Mammary epithelial cell (primary cell): ENCODE results near the gene NUP160.

Experiments
- EZH2 ChIP-seq: IDR thresholded peaks from 2 replicates; pipeline ENCODE4 v1.6.1; 2012; ENCODE audit warnings: low read length, inconsistent platforms, borderline replicate concordance
- TF ChIP-seq, protein P1 (sequence below), 2 donors: IDR thresholded peaks in 1 of 2; conservative IDR thresholded peaks in 1 of 2; 2 replicates each; pipeline ENCODE4 v1.5.1; 2011 to 2012; ENCODE audit warnings: inconsistent platforms in 2 of 2, low read length in 2 of 2, mild to moderate bottlenecking in 2 of 2, control low read depth in 1 of 2, low read depth in 1 of 2; ENCODE audit not compliant: insufficient read depth in 1 of 2; ENCODE audit errors: extremely low read depth in 1 of 2

- TF ChIP-seq, protein P1, sequence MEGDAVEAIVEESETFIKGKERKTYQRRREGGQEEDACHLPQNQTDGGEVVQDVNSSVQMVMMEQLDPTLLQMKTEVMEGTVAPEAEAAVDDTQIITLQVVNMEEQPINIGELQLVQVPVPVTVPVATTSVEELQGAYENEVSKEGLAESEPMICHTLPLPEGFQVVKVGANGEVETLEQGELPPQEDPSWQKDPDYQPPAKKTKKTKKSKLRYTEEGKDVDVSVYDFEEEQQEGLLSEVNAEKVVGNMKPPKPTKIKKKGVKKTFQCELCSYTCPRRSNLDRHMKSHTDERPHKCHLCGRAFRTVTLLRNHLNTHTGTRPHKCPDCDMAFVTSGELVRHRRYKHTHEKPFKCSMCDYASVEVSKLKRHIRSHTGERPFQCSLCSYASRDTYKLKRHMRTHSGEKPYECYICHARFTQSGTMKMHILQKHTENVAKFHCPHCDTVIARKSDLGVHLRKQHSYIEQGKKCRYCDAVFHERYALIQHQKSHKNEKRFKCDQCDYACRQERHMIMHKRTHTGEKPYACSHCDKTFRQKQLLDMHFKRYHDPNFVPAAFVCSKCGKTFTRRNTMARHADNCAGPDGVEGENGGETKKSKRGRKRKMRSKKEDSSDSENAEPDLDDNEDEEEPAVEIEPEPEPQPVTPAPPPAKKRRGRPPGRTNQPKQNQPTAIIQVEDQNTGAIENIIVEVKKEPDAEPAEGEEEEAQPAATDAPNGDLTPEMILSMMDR (conservative IDR thresholded peaks at IDR 0.05 in 1 of 2, IDR thresholded peaks at IDR 0.05 in 1 of 2; ENCODE audit: extremely low read depth in 1 of 2, insufficient read depth in 1 of 2, low read depth in 1 of 2, low read length in 2 of 2): no peak
- no peak for TF ChIP-seq EZH2
Measured at GRCh38 chr11:47848700-47849155, 578 bp upstream of the NUP160 start.
